ENCODE measurements around the gene SNX24. TPM values are rescaled to one million over a fixed set of nuclear protein-coding genes. Genes with fewer than 3 reads are reported as not detected.

Gene SNX24
- total and polyA plus RNA-seq, 10 of the 15 experiments (the other 5 are each of a cell fraction or from before 2014, with no cell fraction given), result 0.15 to 6.6 (median 4.1) TPM

DNA sequence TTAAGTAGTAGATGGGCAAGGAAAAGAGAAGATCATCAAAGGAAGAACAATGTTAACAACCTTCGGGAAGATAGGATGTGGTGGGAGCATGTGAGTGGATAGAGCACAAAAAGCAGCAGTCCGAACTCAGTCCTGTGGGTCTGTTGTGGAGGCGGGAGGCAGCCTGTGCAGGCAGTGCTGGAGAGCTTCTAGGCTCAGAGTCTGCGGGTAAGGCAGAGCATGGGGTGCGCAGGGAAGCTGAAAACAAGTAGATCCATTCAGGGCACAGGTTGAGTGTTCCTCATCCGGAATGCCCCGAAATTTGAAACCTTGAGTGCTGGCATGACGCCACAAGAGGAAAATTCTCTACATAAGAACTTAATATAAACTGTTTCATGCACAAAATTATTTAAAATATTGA is 106.2 kb downstream of the SNX24 start:
- BruUV-seq (replicated peaks), result no TSS peak
- in situ Hi-C loops (cut with MboI), result no loop called here
- no peaks in the 10 kb centered on the region for H3K36me3 ChIP-seq (ENCODE audit: control insufficient read depth in 2 of 2, insufficient read depth in 2 of 2, low read length in 1 of 2)
- H3K9me3 ChIP-seq (replicated peaks; ENCODE audit: control insufficient read depth, insufficient read depth, low read length), result no peaks in the 10 kb centered on the region
- no peak overlapping the region for H2AFZ ChIP-seq (ENCODE audit: control insufficient read depth, low read depth, low read length)
- no peaks in the 10 kb centered on the region for H3K4me1 ChIP-seq (ENCODE audit: control insufficient read depth, insufficient read depth, low read length)
- ChIA-PET POLR2A (interaction anchor here (0.7 kb wide), 1 partner anchor 13 kb away, joined by 5 read pairs; no protein-coding TSS in a partner anchor), CTCF (interaction anchor here (1.0 kb wide), 1 partner anchor 52 kb away, joined by 3 read pairs; no protein-coding TSS in a partner anchor), SMC1A (ENCODE audit: uncharacterized antibody, unreplicated experiment) (interaction anchor here (0.9 to 1.0 kb wide), 2 partner anchors 9 to 69 kb away, joined by 3 read pairs; no protein-coding TSS in a partner anchor), RAD21 (ENCODE audit: unreplicated experiment) (no interaction called here)
- intact Hi-C loops (cut with micrococcal nuclease; ENCODE audit: unreplicated experiment), result no loop called here
- TF ChIP-seq SRF (IDR thresholded peaks at IDR 0.05; ENCODE audit: low read depth in 2 of 2, low read length in 2 of 2) (no peak), STAT1 (conservative IDR thresholded peaks at IDR 0.05) (no peak), HCFC1 (IDR thresholded peaks at IDR 0.05; ENCODE audit: low read length) (no peak), KAT2A (conservative IDR thresholded peaks at IDR 0.05; ENCODE audit: control insufficient read depth, low read depth, low read length) (no peak)
- TF ChIP-seq, protein P1, sequence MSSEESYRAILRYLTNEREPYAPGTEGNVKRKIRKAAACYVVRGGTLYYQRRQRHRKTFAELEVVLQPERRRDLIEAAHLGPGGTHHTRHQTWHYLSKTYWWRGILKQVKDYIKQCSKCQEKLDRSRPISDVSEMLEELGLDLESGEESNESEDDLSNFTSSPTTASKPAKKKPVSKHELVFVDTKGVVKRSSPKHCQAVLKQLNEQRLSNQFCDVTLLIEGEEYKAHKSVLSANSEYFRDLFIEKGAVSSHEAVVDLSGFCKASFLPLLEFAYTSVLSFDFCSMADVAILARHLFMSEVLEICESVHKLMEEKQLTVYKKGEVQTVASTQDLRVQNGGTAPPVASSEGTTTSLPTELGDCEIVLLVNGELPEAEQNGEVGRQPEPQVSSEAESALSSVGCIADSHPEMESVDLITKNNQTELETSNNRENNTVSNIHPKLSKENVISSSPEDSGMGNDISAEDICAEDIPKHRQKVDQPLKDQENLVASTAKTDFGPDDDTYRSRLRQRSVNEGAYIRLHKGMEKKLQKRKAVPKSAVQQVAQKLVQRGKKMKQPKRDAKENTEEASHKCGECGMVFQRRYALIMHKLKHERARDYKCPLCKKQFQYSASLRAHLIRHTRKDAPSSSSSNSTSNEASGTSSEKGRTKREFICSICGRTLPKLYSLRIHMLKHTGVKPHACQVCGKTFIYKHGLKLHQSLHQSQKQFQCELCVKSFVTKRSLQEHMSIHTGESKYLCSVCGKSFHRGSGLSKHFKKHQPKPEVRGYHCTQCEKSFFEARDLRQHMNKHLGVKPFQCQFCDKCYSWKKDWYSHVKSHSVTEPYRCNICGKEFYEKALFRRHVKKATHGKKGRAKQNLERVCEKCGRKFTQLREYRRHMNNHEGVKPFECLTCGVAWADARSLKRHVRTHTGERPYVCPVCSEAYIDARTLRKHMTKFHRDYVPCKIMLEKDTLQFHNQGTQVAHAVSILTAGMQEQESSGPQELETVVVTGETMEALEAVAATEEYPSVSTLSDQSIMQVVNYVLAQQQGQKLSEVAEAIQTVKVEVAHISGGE (CRISPR knock-in tag; IDR thresholded peaks at IDR 0.05), result no peak
- H3K27ac ChIP-seq (ENCODE audit: control insufficient read depth, insufficient read depth), result no peak overlapping the region
- DNase-seq (ENCODE audit: low read depth, low spot score) (no peak), FAIRE-seq (no peak), ATAC-seq (no peak)
- H3K27me3 ChIP-seq (replicated peaks in 1 of 2; ENCODE audit: control insufficient read depth in 2 of 2, insufficient read depth in 2 of 2, low read length in 1 of 2), result no peaks in the 10 kb centered on the region
- no peak overlapping the region for H3K4me2 ChIP-seq (ENCODE audit: control insufficient read depth, insufficient read depth)
- no peak overlapping the region for H3K9ac ChIP-seq (ENCODE audit: control insufficient read depth, insufficient read depth, low read length)
- 64% methylated on average over 8 of the region's 8 CpGs for WGBS (ENCODE audit: insufficient coverage, insufficient replicate concordance, low lambda C conversion rate, missing lambda C conversion rate)
- H4K20me1 ChIP-seq (ENCODE audit: control insufficient read depth, insufficient read depth), result no peaks in the 10 kb centered on the region
- H3K4me3 ChIP-seq, result no peak overlapping the region
- no peaks in the 10 kb centered on the region for H3K79me2 ChIP-seq (ENCODE audit: control insufficient read depth, insufficient read depth, low read length)
